NCI-H446 (cell line): ENCODE data around the gene MEOX1.
A peak's percentile ranks its signal among the peaks of the same experiment; 100 is the strongest.

Experiments
- DNase-seq, 2 experiments: peaks; one replicate each; lab custom pipeline; 2025; lab: John Stamatoyannopoulos, UW

MEOX1 gene

GRCh38 chr17:43679911-43680310 lies 18.2 kb upstream of the MEOX1 start:
- DNase-seq: no peak

DNA sequence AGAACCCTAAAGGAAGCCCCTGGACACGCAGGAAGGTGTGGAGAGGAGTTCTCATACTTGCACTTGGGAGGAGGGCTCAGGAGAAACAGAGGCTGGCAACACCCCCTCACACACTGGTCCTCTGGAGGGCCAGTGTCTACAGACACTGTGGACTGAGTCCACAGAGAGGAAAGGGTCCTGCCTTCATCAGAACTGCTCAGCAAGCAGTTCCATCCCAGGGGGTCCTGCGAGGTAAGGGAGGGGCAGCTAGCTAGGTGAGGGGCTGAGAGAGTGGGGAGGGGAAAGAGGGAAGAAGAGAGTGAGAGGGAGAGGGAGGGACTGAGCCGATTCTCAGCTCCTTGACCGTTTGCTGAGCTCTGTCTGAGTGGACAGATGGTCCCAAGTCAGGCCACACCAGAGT lies 17.7 kb upstream of the MEOX1 start:
- DNase-seq: no peak

- DNase-seq: no peak
Measured at GRCh38 chr17:43676471-43676870, 14.7 kb upstream of the MEOX1 start.

DNA sequence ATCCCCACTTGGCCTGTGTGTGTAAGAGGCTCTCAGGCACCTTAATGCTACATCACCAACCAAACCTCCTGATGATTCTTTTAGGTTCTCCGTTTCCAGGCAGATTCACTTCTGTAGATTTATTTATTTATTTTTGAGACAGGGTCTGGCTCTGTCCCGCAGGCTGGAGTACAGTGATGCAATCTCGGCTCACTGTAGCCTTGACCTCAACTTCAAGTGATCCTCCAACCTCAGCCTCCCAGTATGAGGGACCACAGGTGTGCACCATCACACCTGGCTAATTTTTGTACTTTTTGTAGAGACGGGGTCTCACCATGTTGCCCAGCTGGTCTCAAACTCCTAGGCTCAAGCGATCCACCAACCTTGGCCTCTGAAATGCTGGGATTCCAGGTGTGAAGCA lies 12.7 kb upstream of the MEOX1 start:
- DNase-seq: no peak

- DNase-seq: peak; percentile 24 to 65
Measured at GRCh38 chr17:43673516-43674323, 12.0 kb upstream of the MEOX1 start.

- DNase-seq: no peak
Measured at GRCh38 chr17:43671755-43672519, 10.2 kb upstream of the MEOX1 start.

DNA sequence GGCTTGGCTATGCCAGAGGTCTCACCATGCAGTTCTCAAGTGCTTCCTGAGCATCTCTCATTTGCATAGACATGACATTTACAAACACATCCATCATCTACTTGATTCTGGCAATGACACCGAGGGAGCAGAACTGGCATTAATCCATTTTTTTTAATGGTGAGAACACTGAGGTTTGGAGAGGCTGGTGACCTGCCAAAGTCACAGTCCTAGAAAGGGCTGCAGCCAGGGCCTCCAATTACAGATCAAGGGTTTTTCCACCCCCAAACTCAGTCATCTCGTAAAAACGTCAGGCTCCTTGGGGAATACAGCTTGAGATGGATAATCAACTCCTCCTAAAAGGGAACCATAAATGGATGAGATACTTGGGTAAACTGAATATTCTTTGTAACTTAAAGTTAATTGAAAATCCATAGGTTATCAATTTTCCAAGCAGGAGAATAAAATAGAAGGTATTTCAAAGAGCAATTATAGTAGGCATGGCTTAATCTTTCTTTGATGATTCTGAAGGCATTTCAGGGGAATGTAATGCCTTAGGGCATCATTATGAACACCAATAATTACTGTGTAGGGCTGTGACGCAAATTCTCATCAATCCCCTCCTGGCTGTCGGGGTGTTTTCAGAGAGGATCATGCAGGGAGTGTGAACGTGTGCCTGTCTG lies 9.4 kb upstream of the MEOX1 start:
- peak; percentile 52 to 84 for DNase-seq

DNA sequence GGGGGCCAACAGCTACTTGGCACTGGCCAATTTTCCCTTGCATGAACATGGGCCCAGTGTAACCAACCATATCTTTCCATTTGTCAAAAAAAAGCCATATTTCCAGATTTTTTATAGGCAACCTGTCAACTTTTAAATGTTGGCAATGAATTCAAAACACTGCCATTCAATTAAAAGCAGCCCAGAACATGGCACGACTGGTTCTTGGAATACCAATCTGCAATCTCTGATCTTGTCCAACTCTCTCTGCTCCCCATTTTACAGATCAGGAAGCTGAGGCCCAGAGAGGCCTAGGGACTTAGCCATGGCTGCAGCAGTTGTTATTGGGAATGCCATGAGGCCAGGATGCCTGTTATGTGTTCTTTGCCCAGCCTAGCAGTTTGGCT lies 8.9 kb upstream of the MEOX1 start:
- DNase-seq: peak in 1 of 2 experiments; percentile 18

- no peak for DNase-seq
Measured at GRCh38 chr17:43669971-43670644, 8.4 kb upstream of the MEOX1 start.

DNA sequence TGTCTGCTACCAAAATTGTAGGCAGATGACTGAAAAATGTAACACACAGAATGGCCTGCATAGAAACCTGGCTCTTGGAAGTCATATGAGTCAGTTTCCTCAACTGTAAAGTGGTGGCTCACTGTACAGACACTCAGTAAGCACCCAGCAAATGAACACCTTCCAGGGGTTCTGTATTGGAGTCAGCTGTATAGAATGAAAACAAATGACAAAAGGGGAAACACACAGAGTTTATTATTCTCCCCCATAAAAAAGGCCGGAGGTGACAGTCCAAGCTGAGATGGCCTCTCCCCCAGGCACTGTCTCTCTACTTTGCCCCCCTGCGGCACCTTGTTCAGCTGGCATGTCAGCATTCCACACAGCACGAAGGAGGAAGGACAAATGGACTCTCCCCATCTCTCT lies 6.2 kb upstream of the MEOX1 start:
- DNase-seq: no peak

- DNase-seq: no peak
Measured at GRCh38 chr17:43667506-43667905, 5.8 kb upstream of the MEOX1 start.

DNA sequence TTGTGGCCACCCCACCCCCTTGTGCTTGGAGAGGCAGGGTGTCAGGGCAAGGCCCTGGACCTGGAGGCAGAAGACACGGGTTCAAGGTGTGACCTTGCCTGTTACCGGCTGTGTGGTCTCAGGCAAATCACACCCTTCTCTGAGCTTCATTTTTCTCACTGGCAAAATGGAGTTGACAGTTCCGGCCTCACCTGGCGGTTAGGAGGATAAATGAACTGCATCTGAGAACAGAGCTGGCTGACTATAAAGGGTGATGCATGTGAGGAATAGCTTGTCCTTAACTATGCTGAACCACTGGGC lies 4.2 kb upstream of the MEOX1 start:
- no peak for DNase-seq

- no peak for DNase-seq
Measured at GRCh38 chr17:43665084-43665936, 3.6 kb upstream of the MEOX1 start.

- no peak for DNase-seq
Measured at GRCh38 chr17:43664096-43664495, 2.4 kb upstream of the MEOX1 start.

DNA sequence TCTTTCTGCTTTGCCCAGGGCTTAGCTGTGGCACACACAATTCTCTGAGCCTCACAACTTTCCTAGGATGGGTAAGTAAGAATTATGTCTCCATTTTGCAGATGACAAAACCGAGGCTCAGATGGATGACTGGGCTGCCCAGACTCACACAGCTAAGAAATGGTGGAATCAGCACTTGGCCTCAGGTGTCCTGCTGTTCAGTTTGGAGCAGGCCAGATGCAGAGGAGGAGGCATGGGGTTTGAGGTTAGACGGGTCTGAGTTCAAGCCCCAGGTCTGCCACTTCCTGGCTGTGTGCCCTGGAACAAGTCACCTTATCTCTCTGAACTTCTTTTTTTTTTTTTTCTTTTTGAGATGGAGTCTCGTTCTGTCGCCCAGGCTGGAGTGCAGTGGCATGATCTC lies 1.7 kb upstream of the MEOX1 start:
- no peak for DNase-seq

DNA sequence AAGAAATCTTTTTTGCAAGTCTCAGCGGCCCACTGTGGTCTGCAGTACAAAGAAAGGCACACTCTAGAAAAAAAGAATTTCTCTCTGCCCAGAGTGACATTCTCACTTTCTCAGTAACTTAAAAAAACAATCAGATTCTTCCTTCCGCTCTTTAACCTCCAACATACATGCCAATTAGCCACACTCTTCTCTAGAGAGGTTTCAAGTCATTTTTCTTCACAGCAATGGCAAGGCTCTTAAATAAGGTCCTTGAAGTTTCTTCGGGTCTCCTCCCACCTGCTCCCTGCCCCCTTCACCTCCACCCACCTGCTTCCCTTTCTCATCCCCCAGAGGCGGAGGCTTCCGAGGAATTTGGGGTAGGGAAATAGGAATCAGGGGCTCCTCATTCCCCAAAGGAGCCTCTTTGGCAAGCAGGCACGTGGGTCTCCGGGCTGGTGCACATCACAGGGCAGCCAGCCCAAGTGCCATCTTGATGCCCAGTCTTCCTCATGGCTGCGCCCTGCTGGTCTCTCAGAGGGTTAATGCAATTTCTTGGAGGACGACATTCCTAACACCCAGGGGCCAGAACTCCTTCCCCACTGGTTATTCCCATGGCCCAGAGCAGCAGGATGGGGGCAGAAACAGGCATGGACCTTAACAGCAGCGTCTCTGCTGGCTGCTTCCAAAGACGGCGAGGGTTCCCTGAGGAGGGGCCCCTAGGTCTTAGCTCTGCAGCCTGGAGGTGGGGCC lies 855 bp upstream of the MEOX1 start:
- DNase-seq: no peak

GRCh38 chr17:43660816-43661493 lies 767 bp downstream of the MEOX1 start:
- no peak for DNase-seq

- DNase-seq: no peak
Measured at GRCh38 chr17:43659823-43660617, 1.7 kb downstream of the MEOX1 start.

GRCh38 chr17:43658900-43659299 lies 2.8 kb downstream of the MEOX1 start:
- DNase-seq: no peak
